Effector CD8-positive, alpha-beta T cell (primary cell): ENCODE measurements around the gene PRR36.
A peak's percentile ranks its signal among the peaks of the same experiment; 100 is the strongest.

Experiments used
- DNase-seq: peaks from one replicate; lab custom pipeline; 2025; lab: John Stamatoyannopoulos, UW

The PRR36 gene

GRCh38 chr19:7846155-7846646, 28.0 kb downstream of the PRR36 start:
- DNase-seq, result no peak

- DNase-seq, result no peak
These were observed 28.6 kb downstream of the PRR36 start for GRCh38 chr19:7845390-7846154.

- no peak for DNase-seq
These were observed 29.2 kb downstream of the PRR36 start for GRCh38 chr19:7844951-7845350.

- no peak for DNase-seq
These were observed 29.8 kb downstream of the PRR36 start for GRCh38 chr19:7844405-7844804.

GRCh38 chr19:7843521-7843920, 30.7 kb downstream of the PRR36 start:
- DNase-seq, result no peak

- DNase-seq, result no peak
These were observed 31.4 kb downstream of the PRR36 start for GRCh38 chr19:7842661-7843294.

GRCh38 chr19:7841751-7842660, 32.2 kb downstream of the PRR36 start:
- no peak for DNase-seq

GRCh38 chr19:7840629-7841028, 33.6 kb downstream of the PRR36 start:
- no peak for DNase-seq

GRCh38 chr19:7839476-7839875, 34.7 kb downstream of the PRR36 start:
- DNase-seq, result no peak

- no peak for DNase-seq
These were observed 40.7 kb downstream of the PRR36 start for GRCh38 chr19:7833225-7834099.

GRCh38 chr19:7832781-7833180, 41.4 kb downstream of the PRR36 start:
- DNase-seq, result no peak

- no peak for DNase-seq
These were observed 42.2 kb downstream of the PRR36 start for GRCh38 chr19:7832009-7832408.

- DNase-seq, result no peak
These were observed 42.7 kb downstream of the PRR36 start for GRCh38 chr19:7831452-7831851.

GRCh38 chr19:7830823-7831222, 43.4 kb downstream of the PRR36 start:
- DNase-seq, result no peak

- DNase-seq, result no peak
These were observed 43.9 kb downstream of the PRR36 start for GRCh38 chr19:7830272-7830771.

GRCh38 chr19:7829561-7830271, 44.5 kb downstream of the PRR36 start, which contains the start of gene EVI5L:
TSS of gene EVI5L (plus strand) at chr19:7830218. CDS start at chr19:7846543, 16,325 bp downstream.
- peak; percentile 100 for DNase-seq

GRCh38 chr19:7829166-7829520, 45.0 kb downstream of the PRR36 start:
- no peak for DNase-seq

GRCh38 chr19:7823686-7824301, 50.4 kb downstream of the PRR36 start:
- no peak for DNase-seq

GRCh38 chr19:7822910-7823515, 51.2 kb downstream of the PRR36 start:
- no peak for DNase-seq

- DNase-seq, result no peak
These were observed 53.6 kb downstream of the PRR36 start for GRCh38 chr19:7820588-7820987.
